K562 (cell line): ENCODE results near the gene HTR3C. TPM values are rescaled to one million over a fixed set of nuclear protein-coding genes. Genes with fewer than 3 reads are reported as not detected.

Experiments
- CREB3 ChIP-seq: fragments of 450-650 bp; conservative IDR thresholded peaks from 2 replicates; pipeline ENCODE4 v1.6.1; 2016; ENCODE audit warnings: missing genetic modification characterization, low read depth, mild to moderate bottlenecking, missing compliant biosample characterization, moderate library complexity
- FOXK1 ChIP-seq: sonication (generic); formaldehyde crosslinking; IDR thresholded peaks from 2 replicates; pipeline ENCODE4 v1.8.0; 2022; ENCODE audit warnings: missing genetic modification reagents, mild to moderate bottlenecking, borderline replicate concordance
- HCFC1 ChIP-seq: IDR thresholded peaks from 2 replicates; pipeline ENCODE4 v1.6.1; 2012; ENCODE audit warnings: low read depth, low read length, improper control_type of control experiment
- HDAC2 ChIP-seq: fragments of 450-650 bp; IDR thresholded peaks from 2 replicates; pipeline ENCODE4 v1.6.1; 2016; ENCODE audit warnings: mild to moderate bottlenecking
- MNT ChIP-seq, 2 experiments: fragments of 450-650 bp; conservative IDR thresholded peaks; 2 replicates each; pipeline ENCODE4 v1.6.1; 2017; ENCODE audit warnings: mild to moderate bottlenecking in 2 of 2, moderate library complexity in 2 of 2
- NELFE ChIP-seq: IDR thresholded peaks from 2 replicates; pipeline ENCODE4 v1.6.1; 2011; ENCODE audit warnings: mild to moderate bottlenecking; ENCODE audit not compliant: insufficient read depth, insufficient read length
- PCBP2 ChIP-seq: fragments of 200-400 bp; formaldehyde crosslinking; IDR thresholded peaks from 2 replicates; pipeline ENCODE4 v1.6.1; 2018; ENCODE audit warnings: low read length, low read depth, mild to moderate bottlenecking, moderate library complexity; ENCODE audit not compliant: poor library complexity, severe bottlenecking
- RBM14 ChIP-seq: fragments of 200-400 bp; formaldehyde crosslinking; IDR thresholded peaks from 2 replicates; pipeline ENCODE4 v1.6.1; 2018; ENCODE audit warnings: low read depth, mild to moderate bottlenecking, low read length, moderate library complexity, borderline replicate concordance; ENCODE audit not compliant: insufficient read depth
- RBM25 ChIP-seq: fragments of 200-400 bp; formaldehyde crosslinking; IDR thresholded peaks from 2 replicates; pipeline ENCODE4 v1.6.1; 2018; ENCODE audit warnings: low read length, low read depth, moderate library complexity; ENCODE audit not compliant: severe bottlenecking
- SETDB1 ChIP-seq: IDR thresholded peaks from one replicate; pipeline ENCODE4 v1.6.1; 2012; ENCODE audit warnings: low read length, control low read depth, inconsistent platforms
- SMAD2 ChIP-seq: fragments of 150-350 bp; IDR thresholded peaks from 2 replicates; pipeline ENCODE4 v1.6.1; 2014; ENCODE audit warnings: low read depth, mild to moderate bottlenecking, low read length
- SMAD4 ChIP-seq: fragments of 250-450 bp; sonication (Bioruptor Pico); conservative IDR thresholded peaks from 2 replicates; pipeline ENCODE4 v1.8.0; 2021; ENCODE audit warnings: inconsistent platforms, mild to moderate bottlenecking, moderate library complexity
- TCFL5 ChIP-seq: fragments of 250-450 bp; sonication (Bioruptor Pico); conservative IDR thresholded peaks from 2 replicates; pipeline ENCODE4 v1.6.1; 2021; ENCODE audit warnings: mild to moderate bottlenecking, moderate library complexity, matching md5 sums
- ZMIZ1 ChIP-seq, 2 experiments: fragments of 150-350 bp in 1 of 2; IDR thresholded peaks; 2 replicates each; pipeline ENCODE4 v1.6.1; 2012 to 2016; ENCODE audit warnings: low read depth in 2 of 2, low read length in 2 of 2, mild to moderate bottlenecking in 1 of 2, moderate library complexity in 1 of 2
- ZNF134 ChIP-seq: fragments of 250-450 bp; sonication (Bioruptor Pico); conservative IDR thresholded peaks from 2 replicates; pipeline ENCODE4 v1.4.0; 2020
- ZNF764 ChIP-seq: fragments of 250-450 bp; sonication (Bioruptor Pico); IDR thresholded peaks from 2 replicates; pipeline ENCODE4 v1.4.0; 2020; ENCODE audit warnings: low read depth, mild to moderate bottlenecking, moderate library complexity
- polyA plus RNA-seq, 8 experiments: library from polyadenylated mRNA; depleted of rRNA in 4 of 8; stranded (reverse) in 5 of 8; unstranded in 3 of 8; fragments of >200 nt; fragmentation: Nextera tagmentation in 2 of 8; fragmentation: Illumina TruSeq in 1 of 8; extraction: Ambion mirVana in 2 of 8; extraction: Trizol in 1 of 8; gene quantifications; 2 replicates each; pipeline versions ENCODE4 v1.2.1 to v1.2.3, GENCODE V29; 2011 to 2014; ENCODE audit warnings: inconsistent platforms in 1 of 8, missing spikeins in 1 of 8
- total RNA-seq, 7 experiments: library from RNA; depleted of rRNA in 6 of 7; stranded (reverse); fragments of >200 nt in 6 of 7; fragmentation: Illumina TruSeq in 2 of 7; extraction: Trizol in 2 of 7; gene quantifications; 2 replicates each; pipeline versions ENCODE4 v1.2.1 to v1.2.3, GENCODE V29; 2011 to 2021; ENCODE audit warnings: low replicate concordance in 1 of 7

Gene HTR3C
- total and polyA plus RNA-seq, 9 of the 15 experiments (the other 6 are each of a cell fraction or from before 2014, with no cell fraction given), result 0.04 to 0.06 TPM; not detected in 7

GRCh38 chr3:184085389-184085852 lies 32.6 kb downstream of the HTR3C start (continued):
- TF ChIP-seq FOXK1 (CRISPR knock-in tag), result no peak
- TF ChIP-seq CREB3 (tag), result no peak
- TF ChIP-seq HCFC1, result no peak
- no peak for TF ChIP-seq ZNF134 (CRISPR knock-in tag)
- no peak for TF ChIP-seq ZMIZ1 (IDR thresholded peaks at IDR 0.05; ENCODE audit: low read depth in 2 of 2, low read length in 2 of 2)
- TF ChIP-seq SMAD4 (CRISPR knock-in tag), result peak; percentile 88
- no peak for TF ChIP-seq ZNF764 (CRISPR knock-in tag)
- no peak for TF ChIP-seq SMAD2
- TF ChIP-seq SETDB1, result no peak
- peak; percentile 67; the same call in 1 of the 2 replicates for TF ChIP-seq HDAC2
- TF ChIP-seq TCFL5 (CRISPR knock-in tag), result no peak
- TF ChIP-seq RBM25, result no peak
- no peak; a peak in 1 of 4 replicates for TF ChIP-seq MNT (conservative IDR thresholded peaks at IDR 0.05)
- no peak for TF ChIP-seq NELFE
- TF ChIP-seq RBM14, result no peak
- no peak for TF ChIP-seq PCBP2
